HL-60/S4 treated with retinoic acid at 250 ng/mL for 4 days and 3 days (cell line): Measurements from ENCODE around the gene CLIC5.

Experiments used
- in situ Hi-C: fragments of 300-500 bp; cut with MboI; formaldehyde crosslinking; loops from 2 replicates; pipeline ENCODE4 v1.7.0; 2022; ENCODE audit warnings: low sequenced_read_pairs

CLIC5 gene

DNA sequence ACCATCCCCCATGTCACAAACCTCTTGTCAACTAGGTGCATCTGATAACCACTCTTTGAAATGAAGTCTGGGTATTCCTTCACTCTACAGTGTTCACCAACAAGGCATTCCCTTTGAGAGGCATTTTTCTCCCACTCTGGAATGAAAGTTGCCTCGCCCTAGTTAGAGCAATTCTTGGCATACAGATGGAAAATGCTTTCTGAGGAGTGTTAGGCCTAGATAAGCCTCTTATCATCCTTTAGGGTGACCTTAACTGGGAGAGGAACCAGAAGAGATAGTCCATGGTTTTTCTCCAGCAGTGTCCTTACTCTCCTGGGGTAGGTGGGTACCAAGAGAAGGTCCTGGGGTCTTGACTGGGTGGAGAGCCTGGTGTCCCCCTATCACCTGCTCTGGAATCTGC is 14.8 kb downstream of the CLIC5 start:
- in situ Hi-C loops, result no loop called here

DNA sequence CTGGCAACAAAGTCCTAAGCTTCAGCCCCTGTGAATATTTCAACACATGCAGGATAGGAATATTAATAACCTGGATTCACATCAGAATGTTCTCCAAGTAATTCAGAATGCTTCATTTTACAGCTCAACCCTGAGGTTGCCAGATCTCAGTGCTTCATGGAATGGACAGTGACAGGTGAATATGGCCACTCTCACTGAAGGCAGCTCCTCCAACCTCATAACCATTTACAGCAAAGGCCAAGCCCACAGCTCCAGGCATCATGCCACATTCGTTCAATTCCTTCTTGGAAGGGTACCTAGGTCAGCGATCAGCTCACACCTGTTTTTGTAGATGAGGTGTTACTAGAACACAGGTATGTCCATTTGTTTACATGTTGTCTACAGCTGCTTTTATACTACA is 17.1 kb downstream of the CLIC5 start:
- in situ Hi-C loops, result no loop called here

DNA sequence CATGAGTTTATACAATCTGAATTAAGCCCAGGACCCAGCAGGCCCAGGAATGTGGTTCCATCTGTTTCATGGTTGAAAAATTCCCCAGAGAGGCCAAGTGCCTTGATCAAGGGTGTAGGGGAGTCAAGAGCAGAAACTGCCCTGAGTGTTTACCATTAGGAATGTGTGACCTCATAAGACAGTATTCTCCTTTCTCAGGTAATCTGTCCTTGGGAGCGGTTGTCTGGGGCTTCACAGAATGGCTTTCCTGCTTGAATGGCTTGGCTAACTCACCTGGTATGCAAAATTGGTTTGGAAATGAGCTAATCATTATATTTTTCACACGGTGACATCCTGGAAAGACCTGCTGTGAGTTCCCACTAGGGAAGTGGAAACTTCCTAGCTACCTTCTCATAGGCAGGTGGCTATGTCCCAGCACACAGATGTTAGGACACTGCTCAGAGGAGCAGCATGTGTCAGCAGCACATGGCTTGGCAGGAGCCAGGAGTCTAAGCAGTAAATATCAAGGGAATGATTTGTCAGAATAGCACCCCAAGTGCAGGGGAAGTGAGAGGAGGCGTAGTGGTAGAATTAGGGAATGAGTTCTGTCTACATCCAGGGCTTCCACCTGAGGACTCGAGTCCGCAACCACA is 17.7 kb downstream of the CLIC5 start:
- in situ Hi-C loops, result no loop called here

DNA sequence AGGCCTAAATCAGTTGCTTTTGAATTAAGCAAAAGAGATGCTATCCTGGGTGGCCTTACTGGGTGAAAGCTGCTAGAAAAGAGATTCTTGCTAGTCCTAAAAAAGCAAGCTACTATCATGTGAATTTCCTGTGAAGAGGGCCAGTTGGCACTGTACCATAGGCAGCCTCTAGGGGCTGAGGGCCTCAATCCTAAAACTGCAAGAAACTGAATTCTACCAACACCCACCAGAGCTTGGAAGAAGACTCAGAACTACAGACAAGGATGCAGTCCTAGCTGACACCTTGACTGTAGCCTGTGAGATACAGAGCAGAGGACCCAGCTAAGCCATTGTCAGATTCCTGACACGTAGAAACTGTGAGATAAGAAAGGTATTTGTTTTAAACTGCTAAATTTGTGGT is 24.5 kb downstream of the CLIC5 start:
- in situ Hi-C loops, result no loop called here

DNA sequence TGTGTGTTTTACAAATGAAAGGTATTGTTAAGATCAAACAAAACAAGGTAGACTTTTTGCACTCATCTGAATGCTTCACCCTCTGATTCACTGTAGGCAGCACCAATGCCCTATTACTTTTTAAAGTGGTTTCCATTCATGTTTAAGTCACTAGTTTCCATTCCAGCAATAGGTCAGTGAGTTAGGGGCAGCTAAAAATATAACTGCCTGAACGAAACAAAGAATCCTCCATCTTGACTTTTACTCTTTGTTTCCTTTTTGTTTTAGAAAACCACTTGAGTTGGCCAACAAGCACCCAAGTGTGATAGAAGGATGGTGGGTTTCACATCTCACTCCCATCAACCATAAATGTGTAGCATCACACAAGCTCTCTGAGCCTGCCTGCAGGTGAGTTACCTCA is 25.5 kb downstream of the CLIC5 start:
- in situ Hi-C loops, result no loop called here

DNA sequence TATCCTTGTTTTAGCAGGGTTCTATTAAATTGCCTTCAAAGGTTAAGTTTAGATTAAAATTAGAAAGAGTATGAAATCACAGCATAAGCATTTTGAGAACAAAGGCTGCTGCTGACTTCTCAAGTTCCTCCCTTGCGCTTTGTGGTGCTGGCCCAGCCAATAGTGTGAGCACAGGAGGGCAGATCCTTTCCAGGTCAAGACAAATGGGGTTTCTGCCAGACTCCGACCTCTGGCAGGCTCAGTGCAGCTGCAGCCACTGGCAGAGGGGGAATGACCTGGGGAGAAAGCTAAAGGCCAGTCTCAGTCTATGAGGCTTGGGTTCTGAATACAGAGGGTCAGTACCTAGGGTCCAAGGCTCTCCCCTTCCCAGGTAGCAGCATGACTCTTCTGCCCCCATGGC is 27.0 kb downstream of the CLIC5 start:
- in situ Hi-C loops, result no loop called here

DNA sequence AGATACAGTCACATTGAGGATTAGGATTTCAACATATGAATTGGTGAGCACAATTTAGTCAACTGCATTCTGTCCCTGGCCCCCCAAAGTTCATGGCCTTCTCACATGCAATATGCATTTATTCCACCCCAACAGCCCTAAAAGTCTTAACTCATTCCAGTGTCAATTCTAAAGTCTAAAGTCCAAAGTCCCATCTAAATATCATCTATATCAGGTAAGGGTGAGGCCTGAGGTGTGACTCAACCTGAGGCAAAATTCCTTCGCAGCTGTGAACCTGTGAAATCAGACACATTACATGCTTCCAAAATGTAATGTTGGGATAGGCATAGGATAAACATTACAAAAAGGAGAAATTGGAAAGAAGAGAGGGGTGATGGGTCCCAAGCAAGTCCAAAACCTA is 27.8 kb downstream of the CLIC5 start:
- in situ Hi-C loops, result no loop called here

DNA sequence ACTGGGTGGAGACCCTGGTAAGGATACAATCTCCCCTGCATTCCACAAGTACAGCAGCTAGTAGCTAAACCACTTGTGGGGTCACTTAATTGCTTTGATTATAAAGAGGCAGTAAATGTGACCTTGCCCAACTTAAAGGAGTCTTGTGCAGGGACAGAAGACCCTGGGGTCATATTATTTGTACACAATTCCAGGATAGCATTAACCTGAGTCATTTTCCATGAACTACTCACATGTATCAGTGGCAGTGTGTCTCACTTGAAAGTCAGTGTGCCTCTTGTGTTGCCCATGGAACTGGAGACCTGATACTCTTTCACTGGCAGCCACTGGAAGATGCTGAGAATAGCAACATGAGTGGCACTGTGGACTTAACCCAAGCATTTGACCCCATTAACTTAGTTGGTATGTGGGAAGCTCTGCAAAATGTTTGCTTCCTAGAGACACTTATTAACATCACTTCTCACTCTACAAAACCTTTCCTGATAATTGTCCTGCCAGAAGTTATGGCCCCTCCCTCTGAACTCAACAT is 28.9 kb downstream of the CLIC5 start:
- in situ Hi-C loops, result no loop called here

DNA sequence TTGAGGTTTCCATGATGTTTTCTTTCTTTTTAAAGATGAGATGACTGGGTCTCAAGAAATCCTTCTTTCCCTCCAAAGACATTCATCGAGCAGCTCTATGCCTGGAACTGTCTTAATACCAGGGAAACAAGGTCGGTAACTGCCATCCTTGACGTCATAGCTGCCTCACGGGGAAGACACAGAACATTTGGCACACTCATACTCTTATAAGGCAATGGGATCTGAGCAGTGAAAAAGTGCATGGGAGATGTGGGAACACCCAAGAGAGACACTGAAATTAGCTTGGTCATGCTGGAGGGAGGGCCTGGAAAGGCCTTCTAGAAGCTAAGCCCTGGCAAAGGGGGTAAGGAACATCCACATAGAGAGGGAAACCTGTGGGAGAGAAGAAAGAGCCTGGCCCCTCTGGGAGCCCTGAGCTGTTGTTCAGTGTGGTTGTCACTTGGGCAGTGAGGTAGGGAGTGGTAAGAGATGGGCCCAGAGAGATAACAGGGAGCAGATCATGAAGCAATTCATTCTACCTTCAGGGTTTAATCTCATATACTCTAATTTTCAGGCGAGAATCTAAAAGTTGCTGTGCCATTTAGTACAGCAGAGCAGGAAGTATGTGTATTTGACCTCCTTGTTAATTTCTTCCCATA is 30.8 kb downstream of the CLIC5 start:
- in situ Hi-C loops, result no loop called here

DNA sequence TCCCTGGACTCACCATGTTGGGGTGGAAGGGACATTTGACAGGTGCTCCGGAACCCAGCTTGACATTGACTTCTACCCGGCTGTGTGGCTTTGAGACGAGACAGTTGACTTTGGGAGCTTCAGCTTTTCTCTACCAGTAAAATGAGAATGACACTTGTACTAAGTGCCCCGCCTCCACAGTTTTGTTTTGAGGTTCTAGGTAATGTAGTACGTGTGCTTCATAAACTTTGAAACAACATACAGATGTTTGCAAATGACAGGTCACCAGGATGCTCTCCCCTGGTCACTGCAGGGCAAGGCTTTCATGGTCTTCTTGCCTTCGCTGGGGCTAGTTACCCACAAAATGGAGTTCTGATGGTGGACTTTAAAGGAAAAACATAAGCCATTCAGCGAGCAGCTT is 31.3 kb downstream of the CLIC5 start:
- in situ Hi-C loops, result no loop called here

DNA sequence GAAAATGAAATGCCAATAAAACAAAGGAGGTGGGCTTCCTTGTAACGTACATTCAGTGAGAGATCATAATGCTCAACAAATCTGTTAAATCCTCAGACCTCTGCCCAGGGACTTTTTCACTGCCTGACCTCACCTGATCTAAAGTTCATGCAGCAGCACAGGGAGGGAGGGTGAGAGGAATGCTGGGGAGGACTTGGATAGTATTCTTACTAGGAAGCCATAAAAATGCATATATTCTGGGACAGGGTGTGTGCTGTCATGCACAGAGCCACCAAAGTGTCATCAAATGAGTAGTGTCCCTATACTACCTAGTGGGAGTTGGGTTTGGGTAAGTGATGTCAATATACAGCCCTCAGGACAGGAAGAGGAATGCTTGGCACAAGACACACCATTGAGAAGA is 32.6 kb downstream of the CLIC5 start:
- in situ Hi-C loops, result no loop called here

DNA sequence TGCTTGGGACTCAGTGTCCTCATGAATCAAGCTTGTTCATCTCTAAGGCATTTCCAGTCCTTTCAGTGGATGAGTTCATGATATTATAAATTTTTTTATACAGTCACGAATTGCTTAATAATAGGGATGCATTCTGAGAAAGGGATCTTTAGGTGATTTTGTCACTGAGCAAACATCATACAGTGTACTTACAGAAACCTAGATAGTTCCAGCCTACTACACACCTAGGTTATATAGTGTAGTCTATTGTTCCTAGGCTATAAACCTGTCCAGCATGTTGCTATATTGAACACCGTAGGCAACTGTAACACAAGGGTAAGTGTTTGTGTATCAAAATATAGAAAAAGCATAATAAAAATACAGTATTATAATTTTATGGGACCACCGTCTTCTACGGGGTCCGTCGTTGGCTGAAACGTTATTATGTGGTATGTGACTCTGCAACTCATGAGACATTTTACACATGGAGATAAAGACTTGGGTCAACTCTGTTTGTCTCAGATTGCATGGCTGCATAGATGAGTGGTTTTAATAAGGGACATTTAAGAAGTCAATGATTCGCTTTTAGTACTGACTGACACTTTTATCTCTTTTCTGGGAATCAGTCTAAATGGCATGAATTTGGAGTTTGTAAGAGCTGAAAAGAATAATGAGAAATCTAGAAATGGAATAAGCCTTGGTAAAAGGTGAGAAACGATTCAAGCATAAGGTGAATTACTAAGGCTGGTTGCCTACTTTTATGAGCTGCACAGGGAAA is 33.2 kb downstream of the CLIC5 start:
- in situ Hi-C loops, result no loop called here

DNA sequence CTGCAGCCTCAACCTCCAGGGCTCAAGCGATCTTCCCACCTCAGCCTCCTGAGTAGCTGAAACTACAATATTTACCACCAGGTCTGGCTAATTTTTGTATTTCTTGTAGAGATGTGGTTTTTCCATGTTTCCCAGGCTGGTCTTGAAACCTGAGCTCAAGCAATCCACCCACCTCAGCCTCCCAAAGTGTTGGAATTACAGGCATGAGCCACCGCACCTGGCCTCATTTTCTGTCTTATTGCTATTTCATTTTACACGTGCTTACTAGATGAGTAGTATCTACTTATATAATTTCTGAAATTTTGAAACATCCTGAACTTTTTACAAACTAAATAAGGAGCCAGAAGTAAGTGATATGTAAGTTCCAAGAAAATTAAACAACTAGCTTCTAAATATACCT is 34.6 kb downstream of the CLIC5 start:
- in situ Hi-C loops, result no loop called here

DNA sequence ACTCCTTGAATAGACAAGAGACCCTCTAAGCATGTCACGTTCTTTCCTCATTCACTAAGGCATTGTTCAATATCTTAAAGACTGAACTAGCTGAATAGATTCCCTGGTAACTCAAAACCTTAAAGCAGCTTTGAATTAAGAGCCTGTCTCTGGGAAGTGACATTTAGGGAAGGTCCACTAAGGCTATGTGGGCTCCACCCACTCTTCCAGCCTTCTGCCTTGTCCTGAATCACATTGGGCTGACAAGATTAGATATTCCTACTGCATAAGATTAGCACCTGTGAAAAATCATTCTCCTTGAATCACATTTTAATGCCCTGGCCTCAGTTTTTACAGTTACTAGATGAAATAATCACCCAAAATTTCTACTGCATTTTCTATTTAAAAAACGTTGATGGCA is 36.3 kb downstream of the CLIC5 start:
- in situ Hi-C loops, result no loop called here

DNA sequence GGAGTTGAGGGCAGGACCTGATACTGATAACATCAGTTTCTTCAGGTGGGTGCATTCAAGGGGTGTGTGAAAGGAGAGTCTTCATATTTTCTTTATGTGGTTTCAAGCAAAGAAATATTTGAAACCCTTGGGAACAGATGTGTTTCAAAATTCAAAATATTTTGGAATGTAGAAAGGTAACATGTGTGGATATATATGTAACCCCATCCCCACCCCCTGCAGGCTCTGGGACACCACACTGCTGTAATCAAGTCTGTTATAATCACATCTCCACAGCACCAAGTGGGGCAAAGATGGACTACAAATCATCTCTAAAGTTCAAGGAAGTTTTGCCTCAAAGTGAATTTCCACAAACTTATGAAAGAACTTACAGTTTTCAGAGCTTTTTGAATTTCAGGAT is 41.1 kb downstream of the CLIC5 start:
- in situ Hi-C loops, result no loop called here

DNA sequence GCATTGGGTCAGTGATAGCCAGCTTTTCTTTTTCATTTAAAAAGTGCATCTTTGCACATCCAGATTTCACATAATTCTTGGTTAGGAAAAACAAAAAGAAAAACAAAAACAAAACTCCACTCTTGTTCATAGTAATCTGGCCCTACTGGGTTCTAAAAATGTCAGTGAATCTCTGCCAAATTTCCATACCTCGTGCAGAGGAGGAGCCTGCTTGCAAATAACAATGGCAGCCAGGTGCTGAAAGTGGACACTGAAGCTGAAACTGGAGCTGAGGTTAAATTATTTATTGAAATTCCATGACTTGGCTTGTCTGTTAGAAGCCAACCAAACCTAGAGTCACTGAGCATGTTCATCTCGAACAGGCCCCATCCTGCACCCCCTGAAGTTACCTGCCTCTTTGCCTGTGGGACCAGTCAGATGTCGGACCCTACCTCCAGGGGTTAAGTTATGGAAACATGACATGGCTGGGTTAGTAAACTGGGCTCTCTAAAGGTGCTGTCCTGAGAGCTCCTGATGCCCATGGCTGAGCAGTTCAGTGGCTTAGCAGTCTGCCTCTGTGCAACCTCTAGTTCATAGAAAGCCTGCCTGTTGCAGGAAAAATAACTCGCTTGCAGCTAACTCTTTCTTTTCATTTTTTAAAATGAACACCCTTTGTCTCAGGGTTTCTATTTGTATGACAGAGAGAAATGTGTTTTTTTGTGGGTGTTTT is 42.7 kb downstream of the CLIC5 start:
- in situ Hi-C loops, result no loop called here

DNA sequence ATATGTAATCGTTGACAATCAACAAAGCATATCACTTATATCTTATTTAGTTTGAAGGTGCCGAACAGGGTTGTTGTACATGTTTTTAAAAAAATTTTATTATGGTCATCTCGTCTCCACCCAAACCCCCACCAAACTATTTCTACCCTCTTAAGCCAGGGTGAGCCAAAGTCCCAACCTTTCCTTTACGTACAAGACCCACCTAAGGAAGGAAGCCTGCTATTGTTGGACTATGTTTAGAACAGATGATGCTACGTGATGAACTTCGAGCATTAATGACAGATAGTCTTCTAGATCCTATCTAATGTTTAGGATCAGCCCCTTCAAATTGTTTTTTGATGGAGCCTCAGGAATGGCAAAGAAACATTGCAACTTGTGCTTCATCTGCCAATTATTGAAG is 44.4 kb downstream of the CLIC5 start:
- in situ Hi-C loops, result no loop called here

DNA sequence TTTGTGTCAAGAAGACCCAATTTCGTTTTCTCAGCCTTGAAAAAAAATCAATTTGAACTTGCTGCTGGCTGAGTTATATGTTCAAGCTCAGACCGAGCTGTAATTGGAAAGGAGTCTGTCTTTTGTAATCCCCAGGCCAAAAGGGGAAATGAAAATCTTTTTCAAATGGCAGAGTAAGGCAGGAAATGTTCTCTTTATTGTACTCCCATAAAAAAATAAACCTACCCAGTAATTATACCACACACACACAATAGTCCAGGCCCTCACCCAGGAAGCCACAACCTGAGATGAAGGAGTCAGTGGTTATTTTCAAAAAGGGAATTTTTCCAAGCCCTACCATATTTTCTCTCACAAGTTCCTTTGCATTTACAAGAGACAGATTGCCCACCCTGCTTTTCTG is 45.3 kb downstream of the CLIC5 start:
- in situ Hi-C loops, result no loop called here

DNA sequence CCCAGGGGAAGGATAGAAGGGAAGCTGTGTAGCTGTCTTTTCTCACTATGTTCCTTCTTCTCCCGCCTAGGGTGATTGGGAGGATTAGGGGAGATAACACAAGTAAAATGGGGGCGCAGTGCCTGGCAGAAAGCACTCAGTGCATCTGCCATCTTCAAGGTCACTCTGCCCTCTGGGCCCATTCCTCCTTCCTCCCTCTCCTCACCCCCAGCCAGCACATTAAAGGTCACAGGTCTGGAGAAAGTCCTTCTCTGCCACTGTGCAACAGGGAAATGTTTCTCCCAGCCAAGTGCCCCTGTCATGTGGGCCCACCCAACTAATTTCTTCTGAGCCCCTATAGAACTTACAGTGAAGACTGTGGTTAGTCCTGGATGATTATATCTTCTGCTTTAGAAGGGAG is 45.8 kb downstream of the CLIC5 start:
- in situ Hi-C loops, result no loop called here

DNA sequence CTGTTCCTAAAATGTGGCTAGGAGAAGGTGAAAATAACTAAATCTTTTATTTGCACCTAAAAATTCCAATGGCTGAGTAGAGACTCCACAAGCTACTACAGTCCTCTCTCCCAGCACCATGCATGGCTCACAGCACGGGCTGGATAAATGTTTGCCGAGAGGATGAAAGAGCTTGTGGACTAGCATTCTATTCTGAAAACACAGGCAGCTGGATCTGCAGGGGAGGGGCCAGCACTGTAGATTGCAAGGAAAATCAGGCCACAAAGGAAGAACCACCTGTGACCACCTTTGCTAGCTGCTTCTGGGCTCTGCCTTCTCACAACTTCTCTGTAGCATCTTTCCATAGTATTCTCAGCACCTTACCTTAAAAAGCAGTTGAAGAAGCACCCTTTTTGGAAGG is 46.6 kb downstream of the CLIC5 start:
- in situ Hi-C loops, result no loop called here

DNA sequence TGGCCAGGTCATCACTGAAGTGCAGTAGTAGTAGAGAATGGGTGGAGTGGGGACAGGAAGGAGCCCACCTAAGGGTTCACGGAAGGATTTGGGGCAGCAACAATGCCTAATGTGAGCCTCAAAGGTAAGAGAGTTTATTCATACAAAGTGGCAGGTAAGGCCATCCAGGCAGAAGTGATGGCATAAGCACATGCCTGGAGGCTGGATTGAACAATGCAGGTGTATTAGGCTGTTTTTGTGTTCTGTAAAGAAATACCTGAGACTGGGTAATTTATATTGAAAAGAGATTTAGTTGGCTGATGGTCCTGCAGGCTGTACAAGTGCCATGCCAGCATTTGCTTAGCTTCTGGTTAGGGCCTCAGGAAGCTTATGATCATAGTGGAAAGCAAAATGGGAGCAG is 48.3 kb downstream of the CLIC5 start:
- in situ Hi-C loops, result no loop called here

DNA sequence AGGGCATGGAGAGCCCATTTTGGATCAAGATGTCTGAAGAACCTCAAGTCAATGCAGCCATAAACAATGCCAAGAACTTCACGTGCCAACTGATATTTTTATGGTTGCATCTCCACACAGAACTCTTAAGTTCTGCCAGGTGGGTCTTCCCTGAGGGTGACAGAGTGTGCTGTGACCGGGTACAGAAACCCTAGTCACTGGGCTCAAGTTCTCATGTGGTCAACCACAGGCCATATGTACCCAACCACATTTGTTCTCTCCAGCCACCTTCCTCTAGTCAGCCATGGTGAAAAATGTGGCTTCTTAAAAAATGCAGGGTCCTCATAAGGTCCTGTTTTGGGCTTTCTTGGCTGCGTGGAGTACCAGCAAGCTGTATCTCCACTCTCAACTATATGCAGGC is 48.9 kb downstream of the CLIC5 start:
- in situ Hi-C loops, result no loop called here
